ENCODE results near the gene STK26. TPM values are rescaled to one million over a fixed set of nuclear protein-coding genes. Genes with fewer than 3 reads are reported as not detected.

Gene STK26
- total and polyA plus RNA-seq, 4 donors = 2.0 to 16.9 (median 3.4) TPM

DNA sequence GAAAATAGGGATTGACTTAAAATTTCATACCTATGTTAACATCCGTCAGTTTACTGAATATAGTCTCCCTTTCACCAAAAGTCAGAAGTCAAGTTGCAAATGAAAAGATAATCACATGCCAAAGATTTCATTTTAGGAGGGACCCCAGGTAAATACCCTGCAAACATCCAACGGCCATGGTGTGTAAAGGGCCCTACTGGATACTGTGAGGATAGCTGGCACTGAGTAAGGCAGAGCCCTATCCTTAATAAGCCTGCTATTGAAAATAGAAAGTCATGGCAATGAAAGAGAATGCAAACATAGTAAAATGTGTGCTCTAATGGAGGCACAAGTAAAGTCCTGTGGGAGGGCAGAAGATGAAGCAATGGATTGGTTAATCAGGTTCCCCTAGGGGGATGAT, 20.9 kb downstream of the STK26 start:
- 92% methylated on average over 2 of the region's 2 CpGs for WGBS

DNA sequence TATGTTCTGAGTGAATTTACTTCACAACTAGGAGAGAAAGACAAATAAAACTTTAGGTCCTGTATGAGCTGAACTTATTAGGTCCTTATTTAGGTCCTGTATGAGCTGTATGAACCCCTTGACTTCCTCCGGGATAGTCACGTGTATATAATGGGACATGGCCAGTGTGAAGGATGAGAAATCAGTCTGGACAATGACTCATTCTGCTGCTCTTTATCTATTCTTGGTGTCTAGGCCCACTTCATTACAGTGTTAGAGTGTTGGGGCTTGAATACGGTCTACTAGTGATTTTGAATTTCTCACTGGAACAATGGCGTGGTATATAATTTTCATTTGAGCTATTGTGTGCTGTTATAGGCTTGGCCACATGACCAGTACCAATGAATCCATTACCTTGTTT, 21.9 kb downstream of the STK26 start:
- Histone ChIP-seq H3K9ac (ENCODE audit: low read depth in 1 of 2, low read length in 2 of 2) (no peak overlapping the region), H3K9me3 (ENCODE audit: control insufficient read depth in 4 of 4, low read length in 3 of 4) (no peaks in the 10 kb centered on the region), H3K27me3 (ENCODE audit: control insufficient read depth in 4 of 4, insufficient read depth in 4 of 4, low read length in 3 of 4) (peaks cover 0 to 7% (median 0%) of the 10 kb centered on the region in 4 donors), H3K36me3 (ENCODE audit: control insufficient read depth in 4 of 4, insufficient read depth in 3 of 4, low read depth in 1 of 4, low read length in 3 of 4) (no peaks in the 10 kb centered on the region), H3K27ac (ENCODE audit: low read depth in 1 of 2, low read length in 2 of 2) (no peak overlapping the region), H3K4me1 (ENCODE audit: control insufficient read depth in 4 of 4, insufficient read depth in 4 of 4, low read length in 3 of 4) (no peaks in the 10 kb centered on the region), H3K4me3 (ENCODE audit: low read depth in 1 of 3, low read length in 3 of 3) (no peak overlapping the region)
- DNase-seq (ENCODE audit: low spot score) = no peak
- WGBS = 93% methylated on average over 4 of the region's 4 CpGs
- TF ChIP-seq FOXA1 (IDR thresholded peaks at IDR 0.05) = no peak
- no peak for TF ChIP-seq FOXA2 (IDR thresholded peaks at IDR 0.05)
- TF ChIP-seq RXRA (IDR thresholded peaks at IDR 0.05) = no peak
- no peak for TF ChIP-seq HNF4A (conservative IDR thresholded peaks at IDR 0.05)
- no peak for TF ChIP-seq GABPA (IDR thresholded peaks at IDR 0.05 in 1 of 2, conservative IDR thresholded peaks at IDR 0.05 in 1 of 2)
- TF ChIP-seq, protein P1, sequence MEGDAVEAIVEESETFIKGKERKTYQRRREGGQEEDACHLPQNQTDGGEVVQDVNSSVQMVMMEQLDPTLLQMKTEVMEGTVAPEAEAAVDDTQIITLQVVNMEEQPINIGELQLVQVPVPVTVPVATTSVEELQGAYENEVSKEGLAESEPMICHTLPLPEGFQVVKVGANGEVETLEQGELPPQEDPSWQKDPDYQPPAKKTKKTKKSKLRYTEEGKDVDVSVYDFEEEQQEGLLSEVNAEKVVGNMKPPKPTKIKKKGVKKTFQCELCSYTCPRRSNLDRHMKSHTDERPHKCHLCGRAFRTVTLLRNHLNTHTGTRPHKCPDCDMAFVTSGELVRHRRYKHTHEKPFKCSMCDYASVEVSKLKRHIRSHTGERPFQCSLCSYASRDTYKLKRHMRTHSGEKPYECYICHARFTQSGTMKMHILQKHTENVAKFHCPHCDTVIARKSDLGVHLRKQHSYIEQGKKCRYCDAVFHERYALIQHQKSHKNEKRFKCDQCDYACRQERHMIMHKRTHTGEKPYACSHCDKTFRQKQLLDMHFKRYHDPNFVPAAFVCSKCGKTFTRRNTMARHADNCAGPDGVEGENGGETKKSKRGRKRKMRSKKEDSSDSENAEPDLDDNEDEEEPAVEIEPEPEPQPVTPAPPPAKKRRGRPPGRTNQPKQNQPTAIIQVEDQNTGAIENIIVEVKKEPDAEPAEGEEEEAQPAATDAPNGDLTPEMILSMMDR (IDR thresholded peaks at IDR 0.05; ENCODE audit: low read depth, low read length, missing input control) = no peak
- no peak for TF ChIP-seq SP1 (IDR thresholded peaks at IDR 0.05)
- no peak for TF ChIP-seq TAF1 (conservative IDR thresholded peaks at IDR 0.05)
- no peak for TF ChIP-seq JUND (IDR thresholded peaks at IDR 0.05)
- TF ChIP-seq, protein P2, sequence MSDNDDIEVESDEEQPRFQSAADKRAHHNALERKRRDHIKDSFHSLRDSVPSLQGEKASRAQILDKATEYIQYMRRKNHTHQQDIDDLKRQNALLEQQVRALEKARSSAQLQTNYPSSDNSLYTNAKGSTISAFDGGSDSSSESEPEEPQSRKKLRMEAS (IDR thresholded peaks at IDR 0.05) = no peak
- TF ChIP-seq YY1 (IDR thresholded peaks at IDR 0.05) = no peak

More for the DNA sequence above, 20.9 kb downstream of the STK26 start:
- Histone ChIP-seq H3K9me3 (ENCODE audit: control insufficient read depth in 4 of 4, low read length in 3 of 4) (no peaks in the 10 kb centered on the region), H3K4me1 (ENCODE audit: control insufficient read depth in 4 of 4, insufficient read depth in 4 of 4, low read length in 3 of 4) (no peaks in the 10 kb centered on the region), H3K4me3 (ENCODE audit: low read depth in 1 of 3, low read length in 3 of 3) (no peak overlapping the region), H3K9ac (ENCODE audit: low read depth in 1 of 2, low read length in 2 of 2) (no peak overlapping the region), H3K27ac (ENCODE audit: low read depth in 1 of 2, low read length in 2 of 2) (no peak overlapping the region), H3K27me3 (ENCODE audit: control insufficient read depth in 4 of 4, insufficient read depth in 4 of 4, low read length in 3 of 4) (peaks cover 0 to 7% (median 0%) of the 10 kb centered on the region in 4 donors), H3K36me3 (ENCODE audit: control insufficient read depth in 4 of 4, insufficient read depth in 3 of 4, low read depth in 1 of 4, low read length in 3 of 4) (no peaks in the 10 kb centered on the region)
- no peak for TF ChIP-seq RXRA (IDR thresholded peaks at IDR 0.05)
- no peak for TF ChIP-seq GABPA (IDR thresholded peaks at IDR 0.05 in 1 of 2, conservative IDR thresholded peaks at IDR 0.05 in 1 of 2)
- TF ChIP-seq HNF4A (conservative IDR thresholded peaks at IDR 0.05) = no peak
- TF ChIP-seq, protein P3, sequence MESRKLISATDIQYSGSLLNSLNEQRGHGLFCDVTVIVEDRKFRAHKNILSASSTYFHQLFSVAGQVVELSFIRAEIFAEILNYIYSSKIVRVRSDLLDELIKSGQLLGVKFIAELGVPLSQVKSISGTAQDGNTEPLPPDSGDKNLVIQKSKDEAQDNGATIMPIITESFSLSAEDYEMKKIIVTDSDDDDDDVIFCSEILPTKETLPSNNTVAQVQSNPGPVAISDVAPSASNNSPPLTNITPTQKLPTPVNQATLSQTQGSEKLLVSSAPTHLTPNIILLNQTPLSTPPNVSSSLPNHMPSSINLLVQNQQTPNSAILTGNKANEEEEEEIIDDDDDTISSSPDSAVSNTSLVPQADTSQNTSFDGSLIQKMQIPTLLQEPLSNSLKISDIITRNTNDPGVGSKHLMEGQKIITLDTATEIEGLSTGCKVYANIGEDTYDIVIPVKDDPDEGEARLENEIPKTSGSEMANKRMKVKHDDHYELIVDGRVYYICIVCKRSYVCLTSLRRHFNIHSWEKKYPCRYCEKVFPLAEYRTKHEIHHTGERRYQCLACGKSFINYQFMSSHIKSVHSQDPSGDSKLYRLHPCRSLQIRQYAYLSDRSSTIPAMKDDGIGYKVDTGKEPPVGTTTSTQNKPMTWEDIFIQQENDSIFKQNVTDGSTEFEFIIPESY (IDR thresholded peaks at IDR 0.05) = no peak
- no peak for TF ChIP-seq NR2F2 (IDR thresholded peaks at IDR 0.05)
- TF ChIP-seq, protein P1 (IDR thresholded peaks at IDR 0.05; ENCODE audit: low read depth, low read length, missing input control) = no peak
- TF ChIP-seq, protein P4, sequence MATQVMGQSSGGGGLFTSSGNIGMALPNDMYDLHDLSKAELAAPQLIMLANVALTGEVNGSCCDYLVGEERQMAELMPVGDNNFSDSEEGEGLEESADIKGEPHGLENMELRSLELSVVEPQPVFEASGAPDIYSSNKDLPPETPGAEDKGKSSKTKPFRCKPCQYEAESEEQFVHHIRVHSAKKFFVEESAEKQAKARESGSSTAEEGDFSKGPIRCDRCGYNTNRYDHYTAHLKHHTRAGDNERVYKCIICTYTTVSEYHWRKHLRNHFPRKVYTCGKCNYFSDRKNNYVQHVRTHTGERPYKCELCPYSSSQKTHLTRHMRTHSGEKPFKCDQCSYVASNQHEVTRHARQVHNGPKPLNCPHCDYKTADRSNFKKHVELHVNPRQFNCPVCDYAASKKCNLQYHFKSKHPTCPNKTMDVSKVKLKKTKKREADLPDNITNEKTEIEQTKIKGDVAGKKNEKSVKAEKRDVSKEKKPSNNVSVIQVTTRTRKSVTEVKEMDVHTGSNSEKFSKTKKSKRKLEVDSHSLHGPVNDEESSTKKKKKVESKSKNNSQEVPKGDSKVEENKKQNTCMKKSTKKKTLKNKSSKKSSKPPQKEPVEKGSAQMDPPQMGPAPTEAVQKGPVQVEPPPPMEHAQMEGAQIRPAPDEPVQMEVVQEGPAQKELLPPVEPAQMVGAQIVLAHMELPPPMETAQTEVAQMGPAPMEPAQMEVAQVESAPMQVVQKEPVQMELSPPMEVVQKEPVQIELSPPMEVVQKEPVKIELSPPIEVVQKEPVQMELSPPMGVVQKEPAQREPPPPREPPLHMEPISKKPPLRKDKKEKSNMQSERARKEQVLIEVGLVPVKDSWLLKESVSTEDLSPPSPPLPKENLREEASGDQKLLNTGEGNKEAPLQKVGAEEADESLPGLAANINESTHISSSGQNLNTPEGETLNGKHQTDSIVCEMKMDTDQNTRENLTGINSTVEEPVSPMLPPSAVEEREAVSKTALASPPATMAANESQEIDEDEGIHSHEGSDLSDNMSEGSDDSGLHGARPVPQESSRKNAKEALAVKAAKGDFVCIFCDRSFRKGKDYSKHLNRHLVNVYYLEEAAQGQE (IDR thresholded peaks at IDR 0.05) = no peak
- TF ChIP-seq, protein P5, sequence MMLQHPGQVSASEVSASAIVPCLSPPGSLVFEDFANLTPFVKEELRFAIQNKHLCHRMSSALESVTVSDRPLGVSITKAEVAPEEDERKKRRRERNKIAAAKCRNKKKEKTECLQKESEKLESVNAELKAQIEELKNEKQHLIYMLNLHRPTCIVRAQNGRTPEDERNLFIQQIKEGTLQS (IDR thresholded peaks at IDR 0.05) = no peak
- TF ChIP-seq TAF1 (conservative IDR thresholded peaks at IDR 0.05) = no peak
- no peak for TF ChIP-seq YY1 (IDR thresholded peaks at IDR 0.05)
- no peak for TF ChIP-seq SP1 (IDR thresholded peaks at IDR 0.05)
- TF ChIP-seq FOXA1 (IDR thresholded peaks at IDR 0.05) = no peak
- no peak for TF ChIP-seq EGR1 (IDR thresholded peaks at IDR 0.05; ENCODE audit: low read depth in 2 of 2)
- no peak for DNase-seq (ENCODE audit: low spot score)
